HG03432 (cell line): ENCODE results near the gene HLA-DMB.

Source experiments
- ATAC-seq: cut with Tn5 transposase; IDR thresholded peaks from one replicate; pipeline ENCODE4 v1.9.1; 2021; ENCODE audit warnings: mild to moderate bottlenecking, moderate library complexity; ENCODE audit not compliant: unreplicated experiment

Gene HLA-DMB

DNA sequence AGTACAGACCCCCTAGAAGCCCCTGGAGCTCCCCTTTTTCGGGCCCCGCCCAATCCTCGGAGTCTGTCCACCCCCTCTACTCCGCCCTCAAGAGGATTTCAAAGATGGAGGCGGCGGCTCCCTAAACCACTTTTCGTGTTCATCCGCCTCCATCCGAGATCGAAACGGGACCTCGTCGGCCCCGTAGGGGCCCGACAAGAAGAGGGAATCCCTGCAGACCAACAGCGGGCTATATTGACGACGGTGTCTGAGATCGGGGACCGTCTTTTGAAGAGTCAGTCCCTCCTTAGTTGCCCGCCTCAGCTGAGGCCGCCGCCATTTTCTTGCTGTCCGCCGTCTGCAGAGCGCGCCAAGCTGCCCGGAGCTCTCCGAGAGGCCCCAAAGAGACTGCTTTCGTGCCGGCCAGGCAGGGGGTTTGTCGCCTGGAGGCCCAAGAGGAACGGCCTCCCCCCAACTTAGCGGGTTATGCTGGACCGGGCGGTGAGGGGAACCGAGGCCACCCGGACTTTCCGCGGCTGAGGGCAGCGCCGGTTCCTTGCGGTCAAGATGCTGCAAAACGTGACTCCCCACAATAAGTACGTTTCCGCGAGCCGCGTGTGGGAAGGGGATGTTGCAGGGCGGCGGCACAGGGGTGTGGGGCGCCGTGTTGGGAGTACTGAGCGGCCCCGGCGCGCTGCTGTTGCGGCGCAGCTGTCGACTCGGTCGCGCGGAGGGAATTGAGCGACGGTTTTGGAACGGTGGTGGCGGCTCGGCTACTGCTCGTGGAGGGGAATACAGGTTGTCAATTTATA, 31.7 kb upstream of the HLA-DMB start:
- no peak for ATAC-seq

DNA sequence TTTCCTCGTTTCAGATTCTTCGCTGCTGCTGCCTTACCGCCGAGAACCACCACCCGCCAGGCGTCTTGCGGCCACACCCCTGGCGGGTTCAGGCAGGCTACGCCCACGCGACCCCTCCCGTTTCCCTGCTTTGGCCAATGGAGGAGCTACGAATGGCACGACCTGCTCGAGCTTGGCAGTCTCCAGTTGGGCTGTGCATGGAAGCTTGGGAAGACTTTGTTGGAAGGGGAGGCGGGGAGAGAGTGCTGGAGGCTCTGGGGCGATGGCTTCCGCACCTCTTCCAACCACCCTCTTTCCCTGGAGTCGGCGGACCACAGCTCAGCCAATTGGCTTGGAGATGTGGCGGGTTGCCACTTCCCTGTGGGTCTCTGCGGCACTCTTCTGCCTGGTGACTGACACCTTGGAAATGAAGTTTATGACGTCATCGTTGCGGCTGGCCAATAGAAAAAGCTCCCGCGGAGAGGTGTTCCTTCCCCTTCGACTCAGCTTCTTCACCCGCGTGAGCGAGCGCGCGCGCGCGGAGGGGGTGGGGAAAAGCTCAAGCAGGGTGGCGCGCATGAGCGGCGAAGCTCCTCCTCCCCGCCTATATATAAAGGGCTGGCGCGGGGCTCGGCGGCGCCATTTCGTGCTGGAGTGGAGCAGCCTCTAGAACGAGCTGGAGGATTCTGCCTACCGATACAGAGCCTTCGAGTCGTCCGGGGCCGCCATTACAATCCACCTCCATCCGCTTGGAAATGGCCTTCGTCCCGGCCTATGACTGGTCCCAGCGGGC, 30.9 kb upstream of the HLA-DMB start:
- ATAC-seq: peak; percentile 40

DNA sequence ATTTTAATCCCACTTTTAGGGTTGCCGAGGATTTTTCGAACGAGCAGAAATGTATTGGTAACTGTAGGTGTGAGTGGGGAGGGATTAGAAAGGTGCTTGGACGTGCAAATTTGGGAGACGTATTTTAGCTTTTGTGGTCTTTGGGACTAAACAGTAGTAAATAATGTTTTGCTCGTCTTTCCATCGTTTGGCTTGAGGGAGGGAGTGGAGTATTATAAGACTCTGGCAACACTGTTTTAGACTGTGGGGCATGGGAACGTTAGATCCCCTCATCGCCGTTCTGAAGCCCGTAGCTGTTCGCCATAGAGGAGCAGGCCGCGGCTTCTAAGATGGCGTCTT, 30.4 kb upstream of the HLA-DMB start:
- ATAC-seq: no peak

DNA sequence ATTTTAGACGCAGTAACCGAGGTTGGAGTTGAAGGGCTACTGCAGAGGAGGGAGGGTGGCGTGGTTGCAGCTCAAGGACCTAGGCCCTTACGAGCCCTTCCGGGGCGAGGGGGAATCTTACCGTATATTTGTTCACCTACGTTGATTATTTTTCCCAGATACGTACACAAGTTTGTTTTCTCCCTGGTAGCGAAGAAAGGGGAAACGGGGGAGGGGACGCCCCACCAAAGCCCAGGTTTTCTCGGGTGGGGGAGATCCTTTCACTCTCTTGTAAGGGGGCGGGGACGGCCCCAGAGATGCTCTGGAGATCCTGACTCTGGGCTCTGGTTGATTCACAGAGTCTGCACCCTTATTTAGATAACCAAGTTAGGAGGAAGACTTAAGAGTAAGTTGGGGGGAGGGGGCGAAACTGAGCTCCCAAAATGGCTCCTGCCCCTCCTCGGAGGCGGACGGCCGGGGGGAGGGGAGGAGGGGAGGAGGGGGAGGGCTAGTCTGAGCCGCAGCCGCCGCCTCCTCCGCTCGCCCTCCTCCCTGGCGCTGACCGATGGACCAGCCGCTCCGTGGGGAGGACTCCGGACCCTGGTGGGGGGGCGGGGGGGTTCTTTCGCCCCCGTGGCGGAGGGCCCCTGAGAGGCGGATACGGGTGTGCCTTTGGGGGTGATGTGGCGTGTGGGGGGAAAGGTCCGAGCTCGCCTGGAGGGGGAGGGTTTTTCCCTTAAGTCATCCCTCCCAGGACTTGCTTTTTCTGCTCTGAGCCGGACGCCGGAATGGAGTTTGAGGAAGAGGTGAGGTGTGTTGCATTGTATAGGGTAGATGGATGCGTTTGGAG, 29.8 kb upstream of the HLA-DMB start:
- no peak for ATAC-seq

DNA sequence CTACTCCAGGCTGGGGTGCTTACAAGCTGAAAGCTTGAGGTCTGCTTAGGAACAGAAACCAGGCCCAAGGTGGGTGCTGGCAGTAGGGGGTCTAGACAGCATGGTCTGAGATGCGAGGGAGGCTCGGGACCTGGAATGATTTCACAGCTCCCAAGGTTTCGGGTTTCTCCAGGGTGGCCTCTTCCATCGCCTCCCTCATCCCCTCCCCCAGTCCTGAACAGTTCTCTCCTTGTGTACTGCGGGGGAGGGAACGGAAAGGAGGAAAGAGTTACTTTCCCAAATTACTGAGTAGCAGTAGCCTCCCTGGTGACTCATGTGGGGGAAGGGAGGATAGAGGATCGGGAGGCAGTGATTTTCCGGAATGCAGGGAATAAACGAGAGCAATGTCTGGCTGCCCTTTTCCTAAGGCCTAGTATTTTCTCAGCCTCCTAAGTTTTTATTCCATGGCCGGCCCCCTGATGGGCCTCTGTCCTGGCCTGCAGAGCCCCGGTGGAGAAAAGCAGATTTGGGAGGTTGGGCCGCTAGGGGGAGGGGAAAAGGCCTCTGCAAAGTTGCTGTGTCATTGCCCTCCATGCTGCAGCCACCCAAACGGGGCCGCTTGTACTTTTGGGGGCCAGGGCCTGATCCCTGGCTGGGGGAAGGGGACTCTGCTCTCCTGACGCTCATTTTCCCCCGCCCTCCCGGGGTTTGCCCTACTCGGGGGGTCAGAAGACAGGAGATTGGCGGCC, 29.0 kb upstream of the HLA-DMB start:
- ATAC-seq: no peak

DNA sequence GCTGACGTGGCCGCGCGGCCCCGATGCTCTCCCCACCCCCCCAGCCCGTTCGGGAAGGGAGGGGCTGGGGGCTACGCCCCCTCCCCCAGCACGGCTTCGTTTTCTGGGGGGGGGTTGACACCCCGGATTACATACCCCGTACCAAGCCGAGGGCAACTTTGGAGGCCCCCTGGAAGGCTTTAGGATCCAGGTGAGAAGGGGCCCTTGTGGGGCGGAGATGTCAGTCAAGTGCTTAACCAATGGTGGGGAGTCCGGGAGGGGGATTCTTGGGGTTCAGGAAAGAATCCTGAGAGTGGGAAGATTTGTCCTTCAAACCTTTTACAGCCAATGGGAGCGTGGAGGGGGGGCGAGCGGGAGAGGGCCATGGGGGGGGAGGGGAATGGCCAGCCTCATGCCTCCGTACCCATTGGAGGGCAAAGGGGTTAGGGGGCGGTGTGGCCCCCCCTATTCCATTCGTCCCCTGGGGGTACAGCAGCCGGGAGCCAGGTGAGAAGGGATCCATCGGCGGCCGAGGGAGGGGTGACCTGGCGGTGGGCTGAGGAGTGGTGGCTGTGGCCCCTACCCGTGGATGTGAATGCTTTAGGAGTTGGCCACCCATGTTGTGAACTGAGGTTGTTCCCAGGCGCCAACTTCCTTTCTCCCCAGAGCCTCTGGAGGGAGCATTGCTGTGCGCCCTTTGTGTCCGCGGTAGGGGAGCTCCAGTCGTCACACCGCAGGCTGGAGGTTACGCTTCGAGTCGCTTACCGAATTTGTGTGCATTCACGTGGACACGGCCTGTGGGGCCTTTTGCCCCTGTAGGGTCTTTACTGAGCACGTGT, 28.2 kb upstream of the HLA-DMB start:
- peak; percentile 3 for ATAC-seq

DNA sequence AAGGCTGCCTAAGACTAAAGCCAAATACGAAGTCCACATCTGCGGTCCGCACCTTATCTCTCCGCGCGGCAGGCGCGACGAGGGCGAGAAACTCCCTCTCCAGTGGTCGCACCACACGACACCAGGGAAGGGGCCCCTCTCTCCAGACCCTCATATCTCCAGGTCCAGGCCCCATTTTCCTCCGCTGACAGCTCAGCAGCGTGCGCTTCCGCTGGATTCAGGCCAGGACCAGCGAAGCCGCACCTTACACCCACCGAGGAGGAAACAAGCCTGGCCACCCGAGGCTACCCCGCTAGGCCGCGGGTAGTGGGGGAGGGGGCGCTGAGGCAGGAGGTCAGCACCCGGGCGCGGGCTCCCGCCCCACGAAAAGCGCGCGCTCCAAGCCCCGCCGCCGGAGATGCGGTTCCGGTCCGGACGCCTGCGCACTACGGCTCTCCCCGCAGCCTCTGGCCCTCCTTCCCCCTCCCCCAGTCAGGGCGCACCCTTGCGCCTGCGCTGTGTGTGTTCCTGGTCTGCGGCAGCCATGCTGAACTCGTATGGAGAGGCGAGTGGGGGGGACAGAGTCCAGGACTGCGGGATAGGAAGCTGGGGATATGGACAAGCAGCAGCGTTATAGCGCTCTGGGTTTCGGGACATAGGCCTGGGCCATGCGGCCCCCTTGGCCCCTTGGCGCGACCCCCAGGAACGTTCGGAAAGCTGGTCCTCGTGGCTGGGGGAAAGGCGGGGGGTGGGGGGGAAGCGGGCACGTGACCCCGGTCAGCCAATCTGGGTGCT, 27.5 kb upstream of the HLA-DMB start, which contains the start of gene BRD2:
TSS of gene BRD2 (plus strand) at position 502 of the 774 bp plus-strand sequence. CDS start 4,305 bp downstream, outside the sequence.
- ATAC-seq: peak; percentile 30

DNA sequence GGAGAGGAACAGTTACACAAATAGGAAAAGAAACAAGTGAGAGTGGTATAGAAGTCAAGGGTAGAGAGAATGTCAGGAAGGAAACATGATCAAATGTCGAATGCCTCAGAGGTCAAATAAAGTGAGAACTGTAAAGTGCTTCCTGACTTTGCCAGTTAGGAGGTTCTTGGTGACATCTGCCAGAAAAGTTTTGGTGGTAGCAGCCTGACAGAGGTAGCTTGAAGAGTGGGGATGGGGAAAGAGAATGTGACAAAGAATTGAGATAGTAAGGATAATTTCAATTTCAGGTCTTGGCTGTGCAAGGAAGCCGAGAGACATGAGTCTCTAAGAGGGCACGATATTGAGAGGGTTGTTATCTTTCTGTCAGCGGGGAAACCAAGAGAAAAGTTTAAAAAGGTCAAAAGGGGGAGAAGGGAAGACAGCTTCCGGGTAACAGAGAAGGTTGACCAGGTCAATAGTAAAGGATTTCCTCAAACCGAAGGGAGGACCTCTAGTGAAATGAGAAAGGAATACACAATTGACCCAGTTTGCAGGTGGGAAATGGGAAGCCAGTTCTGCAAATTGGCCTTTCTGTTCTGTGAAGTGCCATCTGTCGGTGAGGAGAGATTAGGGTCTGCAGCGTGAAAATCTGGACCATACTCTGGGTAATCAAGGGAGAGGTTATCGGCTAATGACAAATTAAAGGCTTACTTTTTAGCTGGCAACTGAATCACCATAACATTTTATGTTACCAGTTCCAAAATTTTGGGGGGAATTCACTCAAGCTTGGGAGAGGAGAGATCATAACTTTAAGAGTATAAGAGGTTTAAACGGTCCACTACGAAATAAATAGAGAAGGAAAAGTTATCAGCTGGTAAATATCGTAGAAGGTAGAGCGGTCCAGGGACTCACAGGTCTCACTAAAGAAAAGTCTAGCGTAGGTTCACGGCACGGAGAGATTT, 26.6 kb upstream of the HLA-DMB start:
- ATAC-seq: no peak

DNA sequence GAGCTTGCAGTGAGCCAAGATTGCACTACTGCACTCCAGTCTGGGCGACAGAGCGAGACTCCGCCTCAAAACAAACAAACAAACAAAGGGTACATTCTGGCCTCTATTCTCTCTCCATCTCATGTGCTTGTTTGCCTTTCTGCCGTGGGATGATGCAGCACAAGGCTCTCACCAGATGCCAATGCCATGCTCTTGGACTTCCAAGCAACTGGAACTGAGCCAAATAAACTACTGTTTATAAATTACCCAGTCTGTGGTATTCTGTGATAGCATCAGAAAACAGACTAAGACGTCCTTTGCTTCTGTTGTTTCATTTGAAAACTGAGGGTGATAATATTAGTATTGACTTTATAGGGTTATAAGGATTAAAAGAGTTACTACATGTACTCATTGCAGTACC, 23.9 kb upstream of the HLA-DMB start:
- no peak for ATAC-seq

DNA sequence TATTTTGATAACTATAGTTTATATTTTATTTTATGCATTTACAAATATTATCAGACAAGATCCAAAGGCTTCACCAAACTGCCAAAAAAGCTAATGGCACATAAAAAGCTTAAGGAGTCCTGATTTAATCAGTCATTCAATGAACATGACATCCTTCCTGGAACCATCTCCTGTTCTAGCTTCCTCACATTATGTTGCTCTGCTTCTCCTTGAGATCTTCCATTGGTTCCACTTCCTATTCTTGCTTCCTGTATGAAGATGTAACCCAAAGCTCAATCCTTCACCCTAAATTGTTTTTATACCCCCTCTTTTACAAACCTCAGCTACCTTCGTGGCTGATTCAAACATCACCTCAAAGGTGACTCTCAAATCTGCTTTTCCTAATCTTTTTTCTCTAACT, 23.0 kb upstream of the HLA-DMB start:
- no peak for ATAC-seq

DNA sequence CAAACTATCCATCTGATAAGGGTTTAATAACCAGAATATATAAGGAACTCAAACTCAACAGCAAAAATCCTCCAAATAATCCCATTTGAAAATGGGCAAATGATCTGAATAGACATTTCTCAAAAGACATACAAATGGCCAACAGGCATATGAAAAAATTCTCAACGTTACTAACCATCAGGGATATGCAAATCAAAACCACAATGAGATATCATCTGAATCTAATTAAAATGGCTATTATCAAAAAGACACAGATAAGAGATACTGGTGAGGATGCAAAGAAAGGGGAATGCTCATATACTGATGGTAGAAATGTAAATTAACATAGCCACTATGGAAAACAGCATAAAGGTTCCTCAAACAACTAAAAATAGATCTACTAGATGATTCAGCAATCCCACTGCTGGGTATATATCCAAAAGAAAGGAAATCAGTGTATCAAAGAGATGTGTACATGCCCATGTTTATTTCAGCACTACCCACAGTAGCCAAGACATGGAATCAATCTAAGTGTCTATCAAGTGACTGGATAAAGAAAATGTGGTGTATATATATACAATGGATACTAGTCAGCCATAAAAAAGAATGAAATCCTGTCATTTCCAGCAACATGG, 21.5 kb upstream of the HLA-DMB start:
- no peak for ATAC-seq

DNA sequence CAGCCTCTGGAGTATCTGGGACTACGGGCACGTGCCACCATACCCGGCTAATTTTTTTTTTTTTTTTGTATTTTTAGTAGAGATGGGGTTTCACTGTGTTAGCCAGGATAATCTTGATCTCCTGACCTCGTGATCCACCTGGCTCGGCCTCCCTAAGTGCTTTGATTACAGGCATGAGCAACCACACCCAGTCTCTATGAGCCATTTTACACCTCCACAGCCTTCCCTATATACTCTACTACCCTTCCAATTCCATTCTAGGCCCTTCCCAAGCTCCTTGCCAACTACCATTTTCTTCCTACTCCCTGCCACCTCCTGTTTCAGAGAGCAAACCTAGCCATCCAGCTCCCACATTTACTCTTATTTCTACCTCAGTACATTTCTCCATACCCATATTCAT, 19.7 kb upstream of the HLA-DMB start:
- ATAC-seq: no peak

DNA sequence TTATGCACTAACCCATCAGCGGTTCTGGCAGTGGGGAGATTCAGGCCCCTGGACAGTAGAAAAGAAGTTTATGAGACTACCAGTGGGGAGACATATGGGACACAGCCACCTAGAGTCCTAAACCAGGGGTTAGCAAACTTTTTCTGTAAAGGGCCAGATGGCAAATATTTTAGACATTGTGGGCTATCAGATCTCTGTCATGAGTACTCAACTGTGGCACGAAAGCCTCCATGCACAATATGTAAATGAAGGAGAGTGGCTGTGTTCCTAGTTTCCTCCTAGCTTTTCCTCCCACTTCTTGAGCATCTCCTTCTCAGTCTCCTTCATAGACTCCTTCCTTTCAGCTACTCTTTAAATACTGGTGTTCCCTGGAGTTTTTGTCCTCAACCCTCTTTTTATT, 15.3 kb upstream of the HLA-DMB start:
- ATAC-seq: no peak

DNA sequence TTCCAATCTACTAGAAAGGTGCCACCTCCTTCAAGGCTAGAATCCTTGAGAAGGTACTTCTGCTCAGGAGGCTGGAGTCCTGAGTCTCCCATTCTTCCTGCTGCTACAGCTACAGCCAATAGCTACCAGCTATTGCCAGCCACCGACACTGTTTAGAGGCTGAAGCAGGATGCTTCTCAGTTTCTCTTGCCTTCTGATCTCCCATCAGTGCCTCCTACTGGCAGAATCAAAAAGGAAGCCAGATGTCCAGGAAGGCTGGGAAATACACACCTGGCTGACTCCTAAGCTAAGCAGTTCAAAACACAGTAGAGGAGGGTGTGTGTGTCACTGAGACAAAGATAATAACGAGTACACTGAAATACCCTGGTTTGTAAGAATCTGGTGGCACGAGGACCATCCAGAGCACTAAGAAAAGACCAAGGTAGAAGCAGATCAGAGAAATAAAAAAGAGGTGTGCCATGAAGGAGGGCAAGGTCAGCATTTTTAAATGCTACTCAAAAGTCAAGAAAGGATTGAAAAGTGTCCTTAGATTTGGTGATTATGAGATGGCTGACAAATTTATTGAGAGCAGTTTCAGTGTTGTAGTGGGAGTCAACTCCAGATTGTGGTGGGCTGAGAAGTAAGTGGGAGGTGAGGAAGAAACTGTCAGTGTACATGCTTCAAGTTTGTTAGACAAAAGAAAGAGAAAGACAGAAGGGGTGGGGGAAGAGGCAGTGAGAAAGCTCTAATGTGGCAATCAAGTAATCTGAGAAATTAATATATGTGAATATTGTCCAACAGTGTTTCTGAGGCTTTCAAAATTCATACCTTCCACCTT, 14.4 kb upstream of the HLA-DMB start:
- ATAC-seq: no peak

DNA sequence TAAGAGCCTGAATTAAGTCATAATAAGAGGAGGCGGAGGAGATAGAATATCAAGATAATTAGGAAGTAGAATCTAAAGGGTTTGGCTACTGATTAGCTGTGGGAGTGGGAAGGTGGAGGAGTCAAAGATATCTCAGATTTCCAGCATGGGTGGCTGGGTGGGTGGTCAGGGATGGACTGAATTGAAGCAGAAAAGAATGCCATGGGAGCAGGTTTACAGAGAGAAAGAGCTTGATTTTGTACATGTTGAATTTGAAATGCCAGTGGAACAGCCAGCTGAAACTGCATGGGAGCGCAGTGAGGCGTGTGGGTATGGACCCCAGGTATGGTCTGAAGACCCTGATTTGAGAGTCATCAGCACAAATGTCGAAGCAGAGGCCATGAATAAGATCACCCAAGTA, 13.4 kb upstream of the HLA-DMB start:
- ATAC-seq: no peak

DNA sequence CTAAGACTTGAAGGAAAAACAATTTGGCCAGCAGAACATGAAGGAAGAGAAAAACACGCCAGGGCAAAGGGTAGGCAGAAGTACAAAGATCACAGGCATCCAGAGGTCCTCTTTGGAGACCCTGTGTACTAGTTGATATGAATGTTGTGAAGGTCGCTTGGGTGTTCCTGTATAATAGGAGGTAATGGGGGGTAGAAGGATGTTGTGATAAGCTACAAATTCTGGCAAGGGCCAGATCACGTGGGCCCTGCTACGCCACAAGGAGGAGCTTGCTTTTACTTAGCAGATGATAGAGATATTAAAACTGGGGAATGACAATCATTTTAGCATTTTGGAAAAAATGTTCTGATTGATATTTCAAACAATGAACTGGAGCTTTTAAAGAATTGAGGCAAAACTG, 12.9 kb upstream of the HLA-DMB start:
- no peak for ATAC-seq
